HepG2 (cell line): ENCODE measurements around the gene FAM117A. TPM values are rescaled to one million over a fixed set of nuclear protein-coding genes. Genes with fewer than 3 reads are reported as not detected.

ENCODE experiments used
- ARID4A ChIP-seq: sonication (generic); formaldehyde crosslinking; IDR thresholded peaks from 2 replicates; pipeline ENCODE4 v1.5.0; 2020; ENCODE audit warnings: mild to moderate bottlenecking, missing genetic modification reagents, borderline replicate concordance
- ELF1 ChIP-seq: sonication (generic); formaldehyde crosslinking; IDR thresholded peaks from 2 replicates; pipeline ENCODE4 v1.4.0; 2020; ENCODE audit warnings: missing genetic modification reagents
- FOXJ3 ChIP-seq: sonication (generic); formaldehyde crosslinking; IDR thresholded peaks from 2 replicates; pipeline ENCODE4 v1.4.0; 2020; ENCODE audit warnings: missing genetic modification reagents, mild to moderate bottlenecking, borderline replicate concordance
- FOXK1 ChIP-seq: sonication (generic); formaldehyde crosslinking; IDR thresholded peaks from 2 replicates; pipeline ENCODE4 v1.4.0; 2020; ENCODE audit warnings: low read depth, missing genetic modification reagents, borderline replicate concordance
- GATA4 ChIP-seq: sonication (generic); IDR thresholded peaks from 2 replicates; pipeline ENCODE4 v1.6.1; 2016; ENCODE audit warnings: antibody characterized with exemption, low read depth, borderline replicate concordance
- HHEX ChIP-seq: IDR thresholded peaks from 2 replicates; pipeline ENCODE4 v1.6.1; 2016; ENCODE audit warnings: control low read depth
- KAT8 ChIP-seq: IDR thresholded peaks from 2 replicates; pipeline ENCODE4 v1.6.1; 2016; ENCODE audit warnings: missing genetic modification reagents, missing compliant biosample characterization
- MXI1 ChIP-seq: IDR thresholded peaks from 3 replicates; pipeline ENCODE4 v1.6.1; 2012; ENCODE audit warnings: low read depth, low read length, inconsistent platforms, borderline replicate concordance
- NFKBIZ ChIP-seq: IDR thresholded peaks from 2 replicates; pipeline ENCODE4 v1.6.1; 2018; ENCODE audit warnings: missing genetic modification reagents, missing compliant biosample characterization
- NFYB ChIP-seq: sonication (generic); formaldehyde crosslinking; IDR thresholded peaks from 2 replicates; pipeline ENCODE4 v1.4.0; 2020; ENCODE audit warnings: missing genetic modification reagents
- RFX5 ChIP-seq: IDR thresholded peaks from 2 replicates; pipeline ENCODE4 v1.6.1; 2011; ENCODE audit warnings: low read depth, low read length, improper control_type of control experiment
- SP1 ChIP-seq, 2 experiments: fragments of 450-650 bp in 1 of 2; sonication (generic) in 1 of 2; formaldehyde crosslinking in 1 of 2; IDR thresholded peaks; 2 replicates each; pipeline versions ENCODE4 v1.4.0 to v1.6.1; 2016 to 2020; ENCODE audit warnings: missing genetic modification reagents in 1 of 2
- SRSF1 ChIP-seq: fragments of 200-400 bp; formaldehyde crosslinking; optimal IDR thresholded peaks from 2 replicates; pipeline ENCODE3; 2017; ENCODE audit warnings: mild to moderate bottlenecking, low read depth, low read length, moderate library complexity
- ZBTB34 ChIP-seq: sonication (generic); formaldehyde crosslinking; IDR thresholded peaks from 2 replicates; pipeline ENCODE4 v1.8.0; 2022; ENCODE audit warnings: mild to moderate bottlenecking, missing genetic modification reagents
- ZFP41 ChIP-seq: sonication (generic); formaldehyde crosslinking; IDR thresholded peaks from 2 replicates; pipeline ENCODE4 v1.4.0; 2020; ENCODE audit warnings: mild to moderate bottlenecking, missing genetic modification reagents, borderline replicate concordance
- ZNF143 ChIP-seq: sonication (generic); formaldehyde crosslinking; IDR thresholded peaks from 2 replicates; pipeline ENCODE4 v1.4.0; 2020; ENCODE audit warnings: missing genetic modification reagents
- ZNF646 ChIP-seq: sonication (generic); formaldehyde crosslinking; IDR thresholded peaks from 2 replicates; pipeline ENCODE4 v1.9.0; 2021; ENCODE audit warnings: mild to moderate bottlenecking, missing genetic modification reagents
- polyA plus RNA-seq, 8 experiments: library from polyadenylated mRNA; depleted of rRNA in 3 of 8; stranded (reverse) in 7 of 8; unstranded in 1 of 8; fragments of >200 nt; fragmentation: Illumina TruSeq in 4 of 8; extraction: Trizol in 4 of 8; gene quantifications; 2 replicates each; pipeline versions ENCODE4 v1.2.1 to v1.2.3, GENCODE V29; 2011 to 2016; ENCODE audit warnings: low read depth in 4 of 8, missing spikeins in 1 of 8, mixed read lengths in 1 of 8; ENCODE audit not compliant: insufficient read depth in 1 of 8
- total RNA-seq, 5 experiments: library from RNA; depleted of rRNA; stranded (reverse); fragments of >200 nt; fragmentation: Illumina TruSeq; extraction: Trizol; gene quantifications; 2 replicates each; pipeline ENCODE4 v1.2.3, GENCODE V29; 2016; ENCODE audit warnings: low read depth in 1 of 5

Gene FAM117A
- total and polyA plus RNA-seq, 2 of the 13 experiments (the other 11 are each of a cell fraction or from before 2014, with no cell fraction given), result 12.1 to 19.8 TPM

DNA sequence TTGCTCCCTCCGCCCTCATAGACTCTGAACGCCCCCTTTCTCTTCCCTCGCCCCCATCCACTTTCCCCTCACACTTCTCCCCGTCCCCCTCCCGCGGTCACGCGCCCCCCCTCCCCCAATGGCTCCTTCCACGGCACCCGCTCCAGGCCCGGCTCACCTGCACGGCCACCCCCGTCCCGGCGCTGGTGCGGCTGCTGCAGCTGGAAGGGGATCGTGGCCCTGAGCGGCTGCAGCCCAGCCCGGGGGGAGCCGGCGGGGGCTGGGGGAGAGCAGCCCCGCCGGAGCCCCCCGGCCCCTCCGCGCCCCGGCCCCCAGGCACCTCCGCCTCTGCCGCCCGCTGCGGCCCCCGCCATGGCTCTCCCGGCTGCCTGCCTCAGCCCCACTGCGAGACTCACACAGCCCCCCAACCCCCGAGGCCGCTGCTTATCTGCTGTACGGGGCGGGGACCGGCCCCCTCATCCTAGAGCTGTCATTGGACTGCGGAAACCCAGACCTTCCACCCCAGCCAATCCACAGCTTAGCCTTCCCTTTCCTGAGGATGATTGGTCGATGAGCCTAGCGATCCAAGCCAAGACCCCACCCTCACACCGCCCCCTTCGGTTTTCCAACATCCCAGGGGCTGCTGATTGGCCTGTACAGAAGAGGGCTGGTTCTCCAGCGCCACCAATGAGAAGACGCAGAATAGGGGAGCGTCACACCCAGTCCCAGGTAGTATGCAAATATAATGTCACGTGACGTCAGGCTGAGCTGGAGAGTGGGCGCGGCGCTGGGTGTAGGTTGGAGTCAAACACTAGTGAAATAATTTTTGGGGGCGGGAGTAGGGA, at the start of gene FAM117A (continued):
- TF ChIP-seq ZBTB34 (CRISPR knock-in tag) (no peak), MXI1 (peak; percentile 46; the same call in 1 of the 3 replicates), ELF1 (peak; percentile 11; the same call in 1 of the 2 replicates), HHEX (CRISPR knock-in tag) (no peak), ARID4A (peak; percentile 2; the same call in 1 of the 2 replicates), NFYB (peak; percentile 95), KAT8 (CRISPR knock-in tag) (peak; percentile 43; the same call in 1 of the 2 replicates), NFKBIZ (CRISPR knock-in tag) (peak; percentile 62; the same call in 1 of the 2 replicates), GATA4 (peak; percentile 83; the same call in 1 of the 2 replicates), RFX5 (peak; percentile 88), ZNF143 (CRISPR knock-in tag) (no peak), ZFP41 (CRISPR knock-in tag) (no peak), SRSF1 (peak; percentile 81), FOXJ3 (CRISPR knock-in tag) (no peak), ZNF646 (no peak), SP1 (IDR thresholded peaks at IDR 0.05) (no peak), SP1 (CRISPR knock-in tag; IDR thresholded peaks at IDR 0.05) (peak; percentile 90), FOXK1 (CRISPR knock-in tag) (peak; percentile 14; the same call in 1 of the 2 replicates)
